SJCRH30 (cell line): ENCODE data around the gene SP3. TPM values are rescaled to one million over a fixed set of nuclear protein-coding genes. Genes with fewer than 3 reads are reported as not detected.

ENCODE experiments used
- DNase-seq, 2 experiments: peaks; one replicate each; pipeline ENCODE4 v3.0.0-alpha.2; 2015 to 2020
- H3K27ac ChIP-seq: fragments of 250-450 bp; sonication (Bioruptor Pico); 2 replicates; pipeline ENCODE4 v1.5.1; 2020; ENCODE audit warnings: mild to moderate bottlenecking, moderate library complexity
- H3K27me3 ChIP-seq: fragments of 250-450 bp; sonication (Bioruptor Pico); 2 replicates; pipeline ENCODE4 v1.5.1; 2020; ENCODE audit warnings: mild to moderate bottlenecking, moderate library complexity
- H3K36me3 ChIP-seq: fragments of 250-450 bp; sonication (Bioruptor Pico); 2 replicates; pipeline ENCODE4 v1.5.1; 2020; ENCODE audit warnings: mild to moderate bottlenecking, moderate library complexity
- H3K4me1 ChIP-seq: fragments of 250-450 bp; sonication (Bioruptor Pico); 2 replicates; pipeline ENCODE4 v1.5.1; 2020; ENCODE audit warnings: mild to moderate bottlenecking, moderate library complexity
- H3K4me3 ChIP-seq: fragments of 250-450 bp; sonication (Bioruptor Pico); 2 replicates; pipeline ENCODE4 v1.5.1; 2020; ENCODE audit warnings: mild to moderate bottlenecking, moderate library complexity
- H3K9me3 ChIP-seq: fragments of 250-450 bp; sonication (Bioruptor Pico); replicated peaks from 2 replicates; pipeline ENCODE4 v1.5.1; 2020; ENCODE audit warnings: mild to moderate bottlenecking, moderate library complexity
- total RNA-seq: library from RNA; depleted of rRNA; stranded (reverse); fragments of >200 nt; shearing (Covaris generic); gene quantifications from 2 replicates; pipeline ENCODE4 v1.2.3, GENCODE V29; 2014

Gene SP3
- total RNA-seq, 1 experiment from 2014 or later = 148 TPM

GRCh38 chr2:174003720-174004695 lies 38.8 kb upstream of the SP3 start:
- Histone ChIP-seq H3K4me3 (no peak overlapping the region), H3K9me3 (0 out of 2 replicates have a peak, but pooled peaks cover 4% of the 10 kb centered on the region), H3K36me3 (0 out of 2 replicates have a peak, but pooled peaks cover 2% of the 10 kb centered on the region), H3K27me3 (no peaks in the 10 kb centered on the region), H3K4me1 (peaks cover 23% of the 10 kb centered on the region), H3K27ac (no peak overlapping the region)
- peak; percentile 79 to 83 for DNase-seq

DNA sequence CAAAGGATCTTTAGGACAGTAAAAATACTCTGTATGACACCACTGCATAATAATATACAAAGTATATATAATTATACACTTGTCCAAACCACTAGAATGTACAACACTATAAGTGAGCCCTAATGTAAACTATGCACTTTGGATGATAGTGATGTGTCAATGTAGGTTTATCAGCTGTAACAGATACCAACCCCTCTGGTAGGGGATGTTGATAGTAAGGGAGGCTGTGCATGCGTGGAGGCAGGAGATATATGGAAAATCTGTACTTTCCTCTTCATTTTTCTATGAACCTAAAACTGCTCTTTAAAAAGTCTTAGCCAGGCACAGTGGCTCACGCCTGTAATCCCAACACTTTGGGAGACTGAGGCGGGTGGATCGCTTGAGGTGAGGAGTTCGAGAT lies 37.5 kb upstream of the SP3 start:
- Histone ChIP-seq H3K36me3 (0 out of 2 replicates have a peak, but pooled peaks cover 2% of the 10 kb centered on the region), H3K27me3 (no peaks in the 10 kb centered on the region), H3K27ac (no peak overlapping the region), H3K4me3 (no peak overlapping the region), H3K4me1 (peaks cover 22% of the 10 kb centered on the region), H3K9me3 (no peaks in the 10 kb centered on the region)
- no peak for DNase-seq

DNA sequence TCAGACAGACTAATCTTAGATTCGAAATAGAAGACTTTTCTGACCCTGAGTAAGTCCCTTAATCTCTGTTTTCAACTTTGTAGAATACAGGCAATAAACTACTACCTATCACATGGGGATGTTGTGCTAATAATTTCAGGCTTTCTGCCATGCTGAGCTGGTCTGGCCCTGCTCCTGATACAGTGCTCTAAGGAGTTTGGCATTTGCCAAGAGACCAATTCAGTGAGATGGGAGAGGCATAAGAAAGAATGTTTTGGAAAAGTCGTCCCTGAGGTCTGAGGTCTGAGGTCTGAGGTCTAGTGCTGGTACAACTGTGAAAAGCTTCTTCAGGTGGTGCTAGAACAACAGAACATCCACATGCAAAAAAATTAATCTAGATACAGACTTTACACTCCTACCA lies 35.9 kb upstream of the SP3 start:
- no peak overlapping the region for H3K4me3 ChIP-seq
- no peak for DNase-seq
- H3K9me3 ChIP-seq = no peaks in the 10 kb centered on the region
- no peak overlapping the region for H3K27ac ChIP-seq
- H3K27me3 ChIP-seq = no peaks in the 10 kb centered on the region
- H3K4me1 ChIP-seq = peaks cover 22% of the 10 kb centered on the region
- 0 out of 2 replicates have a peak, but pooled peaks cover 2% of the 10 kb centered on the region for H3K36me3 ChIP-seq

DNA sequence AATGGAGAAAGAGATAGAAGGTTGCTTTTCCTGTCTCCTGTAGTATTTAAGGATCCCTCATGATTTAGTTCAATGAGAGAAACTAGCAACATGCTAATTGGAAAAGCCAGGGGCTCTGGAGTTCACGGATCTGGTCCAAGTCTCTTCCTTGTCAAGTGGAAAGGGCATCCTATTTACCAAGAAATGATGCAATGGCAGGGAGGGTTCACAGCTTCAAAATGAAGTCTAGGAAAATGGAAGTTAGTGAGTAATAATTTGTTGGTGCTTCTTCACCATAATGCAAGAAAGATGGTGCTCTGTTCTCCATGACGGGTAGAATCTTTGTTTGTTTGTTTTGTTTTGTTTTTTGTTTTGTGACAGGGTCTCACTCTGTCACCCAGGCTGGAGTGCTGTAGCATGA lies 34.6 kb upstream of the SP3 start:
- no peaks in the 10 kb centered on the region for H3K27me3 ChIP-seq
- 0 out of 2 replicates have a peak, but pooled peaks cover 2% of the 10 kb centered on the region for H3K36me3 ChIP-seq
- H3K4me3 ChIP-seq = no peak overlapping the region
- H3K9me3 ChIP-seq = no peaks in the 10 kb centered on the region
- H3K27ac ChIP-seq = no peak overlapping the region
- H3K4me1 ChIP-seq = peaks cover 17% of the 10 kb centered on the region
- no peak for DNase-seq

DNA sequence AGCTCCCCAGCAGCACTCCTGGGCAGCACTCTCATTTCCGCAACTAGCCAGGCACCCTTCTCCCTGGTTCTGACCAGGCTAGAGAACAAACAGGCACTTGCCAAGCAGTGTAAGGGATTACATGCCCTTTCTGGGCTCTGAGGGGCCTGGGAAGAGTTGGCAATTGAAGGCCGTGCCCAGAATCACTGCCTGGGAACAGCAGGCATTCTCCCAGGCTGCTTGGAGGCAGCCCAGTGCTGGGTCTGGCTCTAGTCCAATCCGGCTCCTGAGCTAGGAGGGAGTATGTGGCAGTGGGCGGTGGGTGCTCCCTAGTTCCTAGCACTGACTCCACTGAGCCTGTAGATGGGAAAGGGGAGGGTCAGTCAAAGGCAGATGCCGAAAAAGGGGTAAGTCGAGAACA lies 34.1 kb upstream of the SP3 start:
- H3K9me3 ChIP-seq = no peaks in the 10 kb centered on the region
- DNase-seq = no peak
- peaks cover 12% of the 10 kb centered on the region for H3K4me1 ChIP-seq
- H3K27me3 ChIP-seq = no peaks in the 10 kb centered on the region
- no peak overlapping the region for H3K27ac ChIP-seq
- no peak overlapping the region for H3K4me3 ChIP-seq
- 0 out of 2 replicates have a peak, but pooled peaks cover 2% of the 10 kb centered on the region for H3K36me3 ChIP-seq

DNA sequence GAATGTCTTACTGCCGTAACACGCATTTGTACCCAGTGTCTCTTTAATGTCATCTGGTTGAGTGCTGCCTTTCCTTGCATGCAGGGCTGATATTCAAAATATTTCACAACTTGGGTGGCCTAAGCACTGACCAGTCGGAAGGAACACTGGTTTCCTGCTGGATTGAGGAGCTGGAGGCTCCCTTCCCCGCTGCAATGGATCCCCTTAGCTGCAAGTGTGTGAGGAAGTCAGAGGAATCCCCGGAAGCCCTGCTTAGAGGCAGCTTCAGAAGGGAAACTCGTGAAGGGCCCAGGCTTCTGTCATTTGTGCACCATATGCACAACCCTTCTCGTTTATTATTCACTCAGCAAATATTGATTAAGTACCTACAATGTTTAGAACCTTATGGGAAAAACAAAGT lies 33.2 kb upstream of the SP3 start:
- H3K27ac ChIP-seq = no peak overlapping the region
- H3K4me3 ChIP-seq = no peak overlapping the region
- H3K36me3 ChIP-seq = 0 out of 2 replicates have a peak, but pooled peaks cover 2% of the 10 kb centered on the region
- H3K27me3 ChIP-seq = no peaks in the 10 kb centered on the region
- peak in 1 of 2 experiments; percentile 29 for DNase-seq
- peaks cover 3% of the 10 kb centered on the region for H3K4me1 ChIP-seq
- H3K9me3 ChIP-seq = no peaks in the 10 kb centered on the region

- Histone ChIP-seq H3K27ac (no peak overlapping the region), H3K4me3 (no peak overlapping the region), H3K27me3 (no peaks in the 10 kb centered on the region), H3K4me1 (no peaks in the 10 kb centered on the region), H3K9me3 (no peaks in the 10 kb centered on the region), H3K36me3 (0 out of 2 replicates have a peak, but pooled peaks cover 2% of the 10 kb centered on the region)
- DNase-seq = no peak
Measured at GRCh38 chr2:173997753-173998152, 32.6 kb upstream of the SP3 start.

DNA sequence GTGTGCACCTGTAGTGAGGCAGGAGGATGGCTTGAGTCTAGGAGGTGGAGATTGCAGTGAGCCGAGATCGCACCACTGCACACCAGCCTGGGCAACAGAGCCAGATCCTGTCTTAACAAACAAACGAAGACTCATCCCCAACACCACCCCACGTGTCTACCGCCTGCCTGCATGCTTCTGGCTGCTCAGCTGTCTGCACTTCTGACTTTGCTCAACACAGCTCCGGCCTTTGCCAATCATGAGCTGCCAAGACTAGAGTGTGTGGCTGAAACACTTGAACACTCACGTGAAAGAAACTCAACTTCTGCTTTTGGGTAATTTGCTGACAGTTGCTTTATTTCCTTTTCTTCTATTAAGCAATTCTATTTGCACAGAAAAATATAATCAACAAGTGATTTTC lies 32.1 kb upstream of the SP3 start:
- Histone ChIP-seq H3K27ac (no peak overlapping the region), H3K27me3 (no peaks in the 10 kb centered on the region), H3K4me3 (no peak overlapping the region), H3K4me1 (no peaks in the 10 kb centered on the region), H3K36me3 (0 out of 2 replicates have a peak, but pooled peaks cover 2% of the 10 kb centered on the region), H3K9me3 (no peaks in the 10 kb centered on the region)
- no peak for DNase-seq

DNA sequence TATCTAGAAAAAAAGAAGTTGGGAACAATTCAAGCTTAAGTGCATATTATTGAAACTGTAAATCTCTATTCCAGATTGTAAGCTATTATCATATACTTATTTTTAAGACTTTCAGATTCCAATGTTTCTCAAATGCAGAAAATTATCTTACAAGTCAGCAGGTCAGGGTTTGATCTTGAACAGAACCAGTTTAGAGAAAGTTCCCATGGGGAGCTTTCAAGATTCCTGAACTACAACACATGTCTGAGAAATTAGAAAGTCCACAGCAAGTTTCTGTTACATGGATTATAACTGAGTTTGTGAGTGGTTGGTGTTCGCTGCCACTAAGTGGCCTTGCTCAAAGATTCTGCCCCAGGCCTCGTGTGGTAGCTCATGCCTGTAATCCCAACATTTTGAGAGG lies 31.6 kb upstream of the SP3 start:
- no peaks in the 10 kb centered on the region for H3K27me3 ChIP-seq
- H3K36me3 ChIP-seq = no peaks in the 10 kb centered on the region
- DNase-seq = no peak
- no peaks in the 10 kb centered on the region for H3K9me3 ChIP-seq
- H3K4me1 ChIP-seq = peaks cover 4% of the 10 kb centered on the region; the same call in 1 of the 2 replicates
- H3K4me3 ChIP-seq = no peak overlapping the region
- H3K27ac ChIP-seq = no peak overlapping the region

- DNase-seq = no peak
- H3K9me3 ChIP-seq = no peaks in the 10 kb centered on the region
- H3K27ac ChIP-seq = no peak overlapping the region
- H3K4me1 ChIP-seq = peaks cover 11% of the 10 kb centered on the region; the same call in 1 of the 2 replicates
- H3K4me3 ChIP-seq = no peak overlapping the region
- H3K36me3 ChIP-seq = no peaks in the 10 kb centered on the region
- H3K27me3 ChIP-seq = no peaks in the 10 kb centered on the region
Measured at GRCh38 chr2:173993459-173993858, 28.3 kb upstream of the SP3 start.

DNA sequence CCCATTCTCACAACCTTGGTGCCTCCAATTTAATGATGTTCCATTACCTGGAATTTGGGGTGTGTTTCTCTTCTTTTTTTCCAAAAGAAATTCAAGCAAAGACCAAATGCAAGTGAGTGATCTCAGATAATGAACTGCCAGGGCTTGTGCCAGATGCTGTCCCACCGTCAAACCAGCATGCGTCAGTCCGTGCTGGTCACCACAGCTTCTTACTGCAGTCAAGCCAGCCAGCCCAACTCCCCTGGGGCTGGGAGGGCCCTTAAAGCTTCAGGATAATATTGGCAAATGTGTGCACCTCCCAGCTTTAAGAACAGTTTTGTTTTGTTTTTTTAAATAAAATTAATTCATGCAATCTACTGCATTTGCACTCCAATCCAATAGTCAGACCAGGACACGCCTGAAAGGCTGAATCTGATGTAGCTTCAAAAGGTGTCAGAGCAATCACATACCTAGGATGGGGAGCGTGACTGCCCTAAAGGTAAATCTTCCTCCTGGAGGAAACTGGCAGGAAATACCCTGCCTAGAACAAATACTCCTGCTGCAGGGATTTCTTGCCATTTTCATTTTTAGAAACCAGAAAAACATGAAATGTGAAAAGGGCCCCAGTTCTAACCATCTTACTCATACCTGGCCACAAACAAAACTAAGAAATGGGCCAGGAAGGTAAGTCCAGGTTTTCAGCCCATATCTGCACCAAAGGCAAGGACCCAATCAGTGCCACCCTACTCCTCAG lies 26.8 kb upstream of the SP3 start:
- peak in 1 of 2 experiments; percentile 39 for DNase-seq
- Histone ChIP-seq H3K27ac (no peak overlapping the region), H3K27me3 (no peaks in the 10 kb centered on the region), H3K9me3 (no peaks in the 10 kb centered on the region), H3K4me1 (peaks cover 11% of the 10 kb centered on the region; the same call in 1 of the 2 replicates), H3K4me3 (no peak overlapping the region), H3K36me3 (no peaks in the 10 kb centered on the region)

GRCh38 chr2:173990970-173991819 lies 26.0 kb upstream of the SP3 start:
- peak; percentile 70 to 74 for DNase-seq
- H3K27ac ChIP-seq = no peak overlapping the region

GRCh38 chr2:173990245-173990644 lies 25.1 kb upstream of the SP3 start:
- Histone ChIP-seq H3K27ac (no peak overlapping the region), H3K36me3 (no peaks in the 10 kb centered on the region), H3K27me3 (no peaks in the 10 kb centered on the region), H3K9me3 (no peaks in the 10 kb centered on the region), H3K4me1 (peaks cover 11% of the 10 kb centered on the region; the same call in 1 of the 2 replicates), H3K4me3 (no peak overlapping the region)
- DNase-seq = no peak

More at GRCh38 chr2:173990970-173991819, 26.0 kb upstream of the SP3 start:
- Histone ChIP-seq H3K36me3 (no peaks in the 10 kb centered on the region), H3K4me3 (no peak overlapping the region; the same call in 1 of the 2 replicates), H3K4me1 (peaks cover 11% of the 10 kb centered on the region; the same call in 1 of the 2 replicates), H3K9me3 (no peaks in the 10 kb centered on the region), H3K27me3 (no peaks in the 10 kb centered on the region)

DNA sequence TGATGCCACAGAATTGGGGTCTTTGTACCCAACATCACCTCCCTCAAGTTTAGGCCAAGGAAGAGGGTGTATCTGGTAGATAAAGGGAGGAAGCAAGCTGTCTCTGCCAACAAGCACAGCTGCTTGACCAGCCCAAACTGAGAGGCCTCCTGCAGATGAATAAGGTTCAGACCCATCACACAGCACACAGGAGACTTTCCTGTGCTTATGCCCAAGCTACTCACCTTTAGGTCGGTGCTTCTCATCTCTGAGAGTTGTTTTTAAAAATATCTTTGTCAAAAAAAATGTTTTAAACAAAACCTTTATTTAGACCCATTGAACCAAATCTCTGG lies 24.7 kb upstream of the SP3 start:
- Histone ChIP-seq H3K36me3 (no peaks in the 10 kb centered on the region), H3K27me3 (no peaks in the 10 kb centered on the region), H3K9me3 (no peaks in the 10 kb centered on the region), H3K27ac (no peak overlapping the region), H3K4me1 (peaks cover 11% of the 10 kb centered on the region; the same call in 1 of the 2 replicates), H3K4me3 (no peak overlapping the region)
- DNase-seq = no peak
